T-helper 1 cell treated with Interleukin-12 subunit alpha and Interleukin-12 subunit beta and Interleukin-4 antibody, amounts not matched to agents 30 μg/mL and 1 μg/mL, for 36 hours (primary cell): Measurements from ENCODE around the gene SREK1IP1.

Experiments used
- H3K27ac Mint-ChIP-seq: one replicate; pipeline ENCODE4 v1.8.0; 2021; ENCODE audit warnings: mild to moderate bottlenecking, mixed read lengths
- H3K27me3 Mint-ChIP-seq: one replicate; pipeline ENCODE4 v1.8.0; 2021; ENCODE audit warnings: low read depth, mixed read lengths
- H3K36me3 Mint-ChIP-seq: one replicate; pipeline ENCODE4 v1.8.0; 2021; ENCODE audit warnings: low read depth, mixed read lengths
- H3K4me1 Mint-ChIP-seq: one replicate; pipeline ENCODE4 v1.8.0; 2021; ENCODE audit warnings: low read depth, mixed read lengths
- H3K4me3 Mint-ChIP-seq: one replicate; pipeline ENCODE4 v1.8.0; 2021; ENCODE audit warnings: mild to moderate bottlenecking, moderate library complexity, mixed read lengths
- H3K9me3 Mint-ChIP-seq: one replicate; pipeline ENCODE4 v1.8.0; 2021; ENCODE audit warnings: mixed read lengths

SREK1IP1 gene

DNA sequence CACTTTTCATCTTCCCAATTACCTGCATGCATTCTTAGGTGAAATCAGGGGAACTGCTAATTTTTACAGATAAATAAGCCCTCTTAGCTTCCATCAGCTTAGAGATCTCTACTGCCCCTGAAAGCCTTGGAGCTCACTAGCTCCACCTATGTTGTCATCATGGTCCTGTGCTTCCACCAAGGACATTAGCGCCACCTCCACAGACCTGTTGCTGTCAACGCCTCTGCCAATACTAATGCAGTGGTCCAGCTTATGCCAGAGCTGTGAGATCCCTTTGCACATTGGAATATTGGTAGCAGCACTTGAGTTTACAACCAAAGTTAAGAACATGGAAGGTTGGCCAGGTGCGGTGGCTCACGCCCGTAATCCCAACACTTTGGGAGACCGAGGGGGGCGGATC, 85.9 kb downstream of the SREK1IP1 start:
- Mint-ChIP-seq H3K4me1 (no peaks in the 10 kb centered on the region), H3K27ac (no peak overlapping the region), H3K36me3 (no peaks in the 10 kb centered on the region), H3K4me3 (no peak overlapping the region), H3K9me3 (no peaks in the 10 kb centered on the region), H3K27me3 (peaks cover 16% of the 10 kb centered on the region)

DNA sequence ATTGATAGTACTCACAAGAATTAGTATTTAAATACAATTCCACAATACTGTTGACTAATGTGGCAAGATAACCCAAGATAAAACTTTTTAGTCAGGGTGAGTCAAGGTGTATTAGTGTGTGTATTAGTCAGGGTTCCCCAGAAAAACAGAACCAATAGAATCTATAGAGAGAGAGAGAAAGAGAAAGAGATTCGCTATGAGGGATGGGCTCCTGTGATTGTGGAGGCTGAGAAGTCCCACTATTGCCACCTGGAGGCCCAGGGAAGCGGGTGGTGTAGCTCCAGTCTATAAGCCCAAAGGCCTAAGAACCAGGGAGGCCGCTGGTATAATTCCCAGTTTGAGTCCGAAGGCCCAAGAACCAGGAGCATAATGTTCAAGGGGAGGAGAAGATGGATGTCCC, 88.2 kb downstream of the SREK1IP1 start:
- H3K4me3 Mint-ChIP-seq: no peak overlapping the region
- no peaks in the 10 kb centered on the region for H3K36me3 Mint-ChIP-seq
- peaks cover 10% of the 10 kb centered on the region for H3K27me3 Mint-ChIP-seq

DNA sequence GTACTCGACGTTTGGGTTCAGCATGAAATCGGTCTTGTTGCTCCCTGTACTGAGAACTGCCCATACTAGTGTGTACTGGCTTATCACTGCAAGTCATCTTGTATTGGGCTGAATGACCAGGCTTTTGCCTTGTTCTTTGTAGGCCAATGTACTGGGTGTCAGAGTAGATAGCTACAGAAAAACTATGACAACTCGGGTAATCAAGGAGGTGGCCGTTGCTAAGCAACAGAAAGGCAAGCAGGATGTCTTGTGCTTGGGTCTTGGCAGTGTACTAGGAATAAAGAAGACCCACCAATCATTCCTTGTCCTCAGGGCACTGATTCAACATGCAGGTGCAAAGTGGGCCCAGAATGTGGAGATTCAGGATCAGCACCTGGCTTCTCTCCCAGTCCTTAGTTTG, 90.1 kb downstream of the SREK1IP1 start:
- H3K27ac Mint-ChIP-seq: no peak overlapping the region
- H3K4me1 Mint-ChIP-seq: no peaks in the 10 kb centered on the region
- H3K27me3 Mint-ChIP-seq: peaks cover 7% of the 10 kb centered on the region
- no peak overlapping the region for H3K4me3 Mint-ChIP-seq
- H3K36me3 Mint-ChIP-seq: no peaks in the 10 kb centered on the region
- H3K9me3 Mint-ChIP-seq: no peaks in the 10 kb centered on the region

More for the DNA sequence above, 88.2 kb downstream of the SREK1IP1 start:
- no peak overlapping the region for H3K27ac Mint-ChIP-seq
- no peaks in the 10 kb centered on the region for H3K4me1 Mint-ChIP-seq
- H3K9me3 Mint-ChIP-seq: no peaks in the 10 kb centered on the region

DNA sequence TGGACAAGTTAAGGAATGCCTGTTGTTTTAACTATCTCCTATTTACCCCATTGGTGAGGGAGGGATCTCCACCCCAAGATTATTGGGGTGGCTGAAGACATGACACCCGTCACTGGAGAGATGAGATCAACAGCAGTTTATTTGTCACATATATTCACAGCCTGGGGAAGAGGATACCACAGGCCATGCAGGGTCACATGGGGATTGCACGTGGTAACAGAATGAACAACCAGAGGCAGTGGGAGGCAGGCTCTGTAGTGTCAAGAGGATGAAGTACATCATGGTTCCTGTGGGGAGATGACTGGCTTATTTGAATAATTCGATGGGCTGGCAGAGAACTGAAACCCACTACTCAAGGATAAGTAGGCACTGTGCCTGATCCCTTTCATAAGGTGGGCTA, 96.8 kb downstream of the SREK1IP1 start:
- Mint-ChIP-seq H3K4me1 (no peaks in the 10 kb centered on the region), H3K36me3 (no peaks in the 10 kb centered on the region), H3K9me3 (peaks cover 3% of the 10 kb centered on the region), H3K27ac (no peak overlapping the region), H3K27me3 (no peaks in the 10 kb centered on the region), H3K4me3 (no peak overlapping the region)

DNA sequence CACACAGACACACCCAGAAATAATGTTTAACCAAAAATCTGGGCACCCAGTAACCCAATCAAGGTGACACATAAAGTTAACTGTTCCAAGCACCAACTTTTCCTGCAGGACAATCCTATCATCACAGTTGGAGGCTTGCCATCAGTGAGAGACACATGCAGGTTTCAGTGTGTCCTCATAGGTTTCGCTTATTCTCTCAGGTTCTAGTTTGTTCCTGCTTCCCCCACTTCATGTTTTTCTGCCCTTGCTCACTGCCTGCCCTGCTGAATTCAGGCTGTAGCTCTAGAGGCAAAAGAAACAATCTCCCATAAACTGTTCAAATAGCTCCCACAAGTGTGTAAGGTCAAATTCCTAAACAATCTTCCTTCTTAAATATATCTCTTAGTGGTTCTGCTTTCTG, 98.2 kb downstream of the SREK1IP1 start:
- Mint-ChIP-seq H3K27me3 (peaks cover 3% of the 10 kb centered on the region), H3K36me3 (no peaks in the 10 kb centered on the region), H3K4me1 (no peaks in the 10 kb centered on the region), H3K9me3 (peaks cover 3% of the 10 kb centered on the region), H3K4me3 (no peak overlapping the region), H3K27ac (no peak overlapping the region)
